SU-DHL-6 (cell line): ENCODE data around the gene CYYR1.

Experiments used
- H2AFZ ChIP-seq: fragments of 200-600 bp; sonication (generic); 2 replicates; pipeline ENCODE4 v1.6.1; 2014; ENCODE audit warnings: low read depth, mild to moderate bottlenecking, moderate library complexity, mixed read lengths, antibody characterized with exemption, low read length; ENCODE audit not compliant: severe bottlenecking
- H3F3A ChIP-seq: fragments of 200-600 bp; shearing (Covaris generic); 2 replicates; pipeline ENCODE4 v1.6.0; 2016; ENCODE audit warnings: antibody characterized with exemption, mild to moderate bottlenecking; ENCODE audit not compliant: insufficient read depth
- H3K27ac ChIP-seq: fragments of 200-600 bp; sonication (generic); 2 replicates; pipeline ENCODE4 v1.5.1; 2016; ENCODE audit warnings: low read depth, mild to moderate bottlenecking, low read length, moderate library complexity, mixed read lengths
- H3K27me3 ChIP-seq: fragments of 200-600 bp; sonication (generic), shearing (Covaris generic); 2 replicates; pipeline ENCODE4 v1.6.0; 2014; ENCODE audit warnings: mild to moderate bottlenecking, low read length
- H3K36me3 ChIP-seq: fragments of 200-600 bp; sonication (generic); 2 replicates; pipeline ENCODE4 v1.6.1; 2014; ENCODE audit warnings: mild to moderate bottlenecking, low read length, mixed read lengths
- H3K4me2 ChIP-seq: fragments of 300-600, 200-600 bp; shearing (Covaris generic), sonication (generic); 2 replicates; pipeline ENCODE4 v1.6.0; 2014; ENCODE audit warnings: low read length, low read depth, mild to moderate bottlenecking; ENCODE audit not compliant: poor library complexity, severe bottlenecking
- H3K4me3 ChIP-seq: fragments of 200-600 bp; sonication (generic); 2 replicates; pipeline ENCODE4 v1.5.1; 2014; ENCODE audit warnings: antibody characterized with exemption, low read length, mild to moderate bottlenecking, mixed read lengths; ENCODE audit not compliant: insufficient read depth, poor library complexity, severe bottlenecking
- H3K79me2 ChIP-seq: fragments of 200-600 bp; sonication (generic); 2 replicates; pipeline ENCODE4 v1.6.1; 2014; ENCODE audit warnings: mild to moderate bottlenecking, low read length, moderate library complexity; ENCODE audit not compliant: insufficient read depth
- H3K9ac ChIP-seq: fragments of 200-600 bp; sonication (generic); 2 replicates; pipeline ENCODE4 v1.7.0; 2014; ENCODE audit warnings: mild to moderate bottlenecking, low read length
- H3K9me2 ChIP-seq: fragments of 200-600 bp; sonication (generic); replicated peaks from 2 replicates; pipeline ENCODE4 v1.6.1; 2014; ENCODE audit warnings: low read length; ENCODE audit not compliant: insufficient read depth
- H3K9me3 ChIP-seq: fragments of 200-600 bp; sonication (generic); 2 replicates; pipeline ENCODE4 v1.6.1; 2014; ENCODE audit warnings: low read length, mixed read lengths; ENCODE audit not compliant: insufficient read depth
- H4K20me1 ChIP-seq: fragments of 200-600 bp; sonication (generic); 2 replicates; pipeline ENCODE4 v1.6.1; 2014; ENCODE audit warnings: low read depth, mild to moderate bottlenecking, antibody characterized with exemption, low read length, moderate library complexity, mixed read lengths
- CTCF ChIP-seq: fragments of 200-600 bp; sonication (generic); IDR thresholded peaks from one replicate; pipeline ENCODE4 v1.5.1; 2017; ENCODE audit warnings: antibody characterized with exemption, mild to moderate bottlenecking, low read length, moderate library complexity; ENCODE audit not compliant: insufficient read depth, poor library complexity, severe bottlenecking
- EZH2phosphoT487 ChIP-seq: fragments of 200-600 bp; sonication (generic), shearing (Covaris generic); conservative IDR thresholded peaks from 2 replicates; pipeline ENCODE4 v1.6.1; 2018; ENCODE audit warnings: mild to moderate bottlenecking, antibody characterized with exemption, low read length, moderate library complexity, mixed read lengths

The CYYR1 gene

DNA sequence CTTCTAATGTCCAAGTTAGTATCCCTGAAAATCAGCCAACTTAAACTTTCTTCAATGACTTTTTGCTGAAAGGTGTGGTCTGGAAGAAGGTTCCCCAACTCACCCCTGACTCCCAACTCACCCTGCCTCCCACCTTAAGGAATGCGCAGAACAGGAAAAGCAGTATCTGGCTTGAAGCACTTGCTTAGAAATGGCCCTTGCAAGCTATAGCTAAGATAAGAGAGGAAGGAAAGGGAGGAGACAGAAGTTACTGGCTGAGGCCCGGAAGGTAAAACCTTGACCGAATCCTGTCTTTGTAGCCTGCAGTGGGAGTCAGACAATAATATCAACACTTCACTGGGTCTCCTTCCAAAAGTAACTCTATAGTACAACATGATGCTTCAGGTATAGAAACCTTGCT, 2.9 kb downstream of the CYYR1 start:
- H3F3A ChIP-seq: no peaks in the 10 kb centered on the region
- TF ChIP-seq EZH2phosphoT487: no peak
- no peak for TF ChIP-seq CTCF
- no peaks in the 10 kb centered on the region for H4K20me1 ChIP-seq
- H3K4me3 ChIP-seq: no peak overlapping the region
- H3K9ac ChIP-seq: no peak overlapping the region
- H3K27me3 ChIP-seq: no peaks in the 10 kb centered on the region
- no peaks in the 10 kb centered on the region for H3K79me2 ChIP-seq
- H3K9me3 ChIP-seq: no peaks in the 10 kb centered on the region
- no peak overlapping the region for H2AFZ ChIP-seq
- no peak overlapping the region for H3K27ac ChIP-seq
- no peak overlapping the region for H3K4me2 ChIP-seq
- no peaks in the 10 kb centered on the region for H3K9me2 ChIP-seq
- no peaks in the 10 kb centered on the region for H3K36me3 ChIP-seq

GRCh38 chr21:26565546-26565945, 7.5 kb downstream of the CYYR1 start:
- no peak for TF ChIP-seq EZH2phosphoT487
- TF ChIP-seq CTCF: no peak
- no peaks in the 10 kb centered on the region for H3K36me3 ChIP-seq
- no peaks in the 10 kb centered on the region for H3F3A ChIP-seq
- no peak overlapping the region for H3K9ac ChIP-seq
- no peak overlapping the region for H3K4me3 ChIP-seq
- H2AFZ ChIP-seq: no peak overlapping the region
- H3K9me2 ChIP-seq: no peaks in the 10 kb centered on the region
- no peaks in the 10 kb centered on the region for H3K79me2 ChIP-seq
- H4K20me1 ChIP-seq: no peaks in the 10 kb centered on the region
- no peak overlapping the region for H3K27ac ChIP-seq
- no peak overlapping the region for H3K4me2 ChIP-seq
- no peaks in the 10 kb centered on the region for H3K27me3 ChIP-seq
- no peaks in the 10 kb centered on the region for H3K9me3 ChIP-seq

DNA sequence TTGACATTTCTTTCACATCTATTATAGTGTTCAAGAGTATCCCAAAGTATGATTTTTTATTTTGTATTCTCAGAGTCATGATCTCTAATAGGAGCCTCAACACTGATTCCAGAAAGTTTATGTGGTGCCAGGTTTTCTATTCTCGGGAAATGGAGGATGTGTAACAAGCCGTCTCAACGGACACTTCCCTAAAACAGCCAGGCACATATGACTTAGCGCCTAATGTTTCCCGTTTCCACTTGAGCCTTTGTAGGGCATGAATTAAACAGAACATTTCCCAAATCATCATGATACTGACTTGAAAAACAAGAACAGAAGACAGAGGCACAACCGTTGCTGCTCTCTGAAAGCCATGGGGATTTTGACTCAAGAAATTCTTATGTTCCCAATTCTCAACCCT, 8.0 kb downstream of the CYYR1 start:
- Histone ChIP-seq H3K4me3 (no peak overlapping the region), H3K4me2 (no peak overlapping the region), H3K9me2 (no peaks in the 10 kb centered on the region), H3K9ac (no peak overlapping the region), H3K79me2 (no peaks in the 10 kb centered on the region), H4K20me1 (no peaks in the 10 kb centered on the region), H3K27ac (no peak overlapping the region), H3K9me3 (no peaks in the 10 kb centered on the region), H3F3A (no peaks in the 10 kb centered on the region), H3K27me3 (no peaks in the 10 kb centered on the region), H3K36me3 (no peaks in the 10 kb centered on the region), H2AFZ (no peak overlapping the region)
- TF ChIP-seq EZH2phosphoT487: no peak
- TF ChIP-seq CTCF: no peak
